ENCODE results near the gene CSNK2B.

CSNK2B gene

DNA sequence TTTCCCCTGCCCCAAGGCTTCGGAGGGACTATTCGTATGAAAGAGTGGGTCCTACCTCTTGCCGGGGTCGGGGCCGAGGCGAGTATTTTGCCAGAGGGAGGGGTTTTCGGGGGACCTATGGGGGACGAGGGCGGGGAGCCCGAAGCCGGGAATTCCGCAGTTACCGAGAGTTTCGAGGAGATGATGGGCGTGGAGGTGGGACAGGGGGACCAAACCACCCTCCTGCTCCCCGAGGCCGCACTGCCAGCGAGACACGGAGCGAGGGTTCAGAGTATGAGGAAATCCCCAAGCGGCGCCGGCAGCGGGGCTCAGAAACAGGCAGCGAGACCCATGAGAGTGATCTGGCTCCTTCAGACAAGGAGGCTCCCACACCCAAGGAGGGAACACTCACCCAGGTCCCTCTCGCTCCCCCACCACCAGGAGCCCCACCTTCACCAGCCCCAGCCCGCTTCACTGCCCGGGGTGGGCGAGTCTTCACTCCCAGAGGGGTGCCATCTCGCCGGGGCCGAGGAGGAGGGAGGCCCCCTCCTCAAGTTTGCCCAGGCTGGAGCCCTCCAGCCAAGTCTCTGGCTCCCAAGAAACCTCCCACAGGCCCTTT lies 34.1 kb upstream of the CSNK2B start:
- Histone ChIP-seq H3K4me1 (ENCODE audit: insufficient read depth, poor library complexity, severe bottlenecking) (no peaks in the 10 kb centered on the region), H3K4me3 (ENCODE audit: severe bottlenecking) (no peak overlapping the region), H3K27me3 (ENCODE audit: insufficient read depth, poor library complexity, severe bottlenecking) (no peaks in the 10 kb centered on the region), H3K27ac (ENCODE audit: poor library complexity, severe bottlenecking) (no peak overlapping the region), H3K9me3 (ENCODE audit: severe bottlenecking) (no peaks in the 10 kb centered on the region), H3K36me3 (ENCODE audit: low read depth) (peaks cover 99% of the 10 kb centered on the region)
- ATAC-seq (ENCODE audit: low read depth) = no peak
- no peak for DNase-seq (ENCODE audit: low spot score)
- TF ChIP-seq, protein P1, sequence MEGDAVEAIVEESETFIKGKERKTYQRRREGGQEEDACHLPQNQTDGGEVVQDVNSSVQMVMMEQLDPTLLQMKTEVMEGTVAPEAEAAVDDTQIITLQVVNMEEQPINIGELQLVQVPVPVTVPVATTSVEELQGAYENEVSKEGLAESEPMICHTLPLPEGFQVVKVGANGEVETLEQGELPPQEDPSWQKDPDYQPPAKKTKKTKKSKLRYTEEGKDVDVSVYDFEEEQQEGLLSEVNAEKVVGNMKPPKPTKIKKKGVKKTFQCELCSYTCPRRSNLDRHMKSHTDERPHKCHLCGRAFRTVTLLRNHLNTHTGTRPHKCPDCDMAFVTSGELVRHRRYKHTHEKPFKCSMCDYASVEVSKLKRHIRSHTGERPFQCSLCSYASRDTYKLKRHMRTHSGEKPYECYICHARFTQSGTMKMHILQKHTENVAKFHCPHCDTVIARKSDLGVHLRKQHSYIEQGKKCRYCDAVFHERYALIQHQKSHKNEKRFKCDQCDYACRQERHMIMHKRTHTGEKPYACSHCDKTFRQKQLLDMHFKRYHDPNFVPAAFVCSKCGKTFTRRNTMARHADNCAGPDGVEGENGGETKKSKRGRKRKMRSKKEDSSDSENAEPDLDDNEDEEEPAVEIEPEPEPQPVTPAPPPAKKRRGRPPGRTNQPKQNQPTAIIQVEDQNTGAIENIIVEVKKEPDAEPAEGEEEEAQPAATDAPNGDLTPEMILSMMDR (IDR thresholded peaks at IDR 0.05; ENCODE audit: poor library complexity, severe bottlenecking) = no peak

- no peak for ATAC-seq (ENCODE audit: low read depth)
- DNase-seq (ENCODE audit: low spot score) = no peak
- no peaks in the 10 kb centered on the region for H3K4me1 ChIP-seq (ENCODE audit: insufficient read depth, poor library complexity, severe bottlenecking)
- H3K36me3 ChIP-seq (ENCODE audit: low read depth) = peaks cover 99% of the 10 kb centered on the region
- H3K27ac ChIP-seq (ENCODE audit: poor library complexity, severe bottlenecking) = no peak overlapping the region
- TF ChIP-seq, protein P1 (IDR thresholded peaks at IDR 0.05; ENCODE audit: poor library complexity, severe bottlenecking) = no peak
- H3K4me3 ChIP-seq (ENCODE audit: severe bottlenecking) = no peak overlapping the region
- no peaks in the 10 kb centered on the region for H3K9me3 ChIP-seq (ENCODE audit: severe bottlenecking)
- no peaks in the 10 kb centered on the region for H3K27me3 ChIP-seq (ENCODE audit: insufficient read depth, poor library complexity, severe bottlenecking)
Observed at GRCh38 chr6:31632279-31632946, 33.5 kb upstream of the CSNK2B start.

DNA sequence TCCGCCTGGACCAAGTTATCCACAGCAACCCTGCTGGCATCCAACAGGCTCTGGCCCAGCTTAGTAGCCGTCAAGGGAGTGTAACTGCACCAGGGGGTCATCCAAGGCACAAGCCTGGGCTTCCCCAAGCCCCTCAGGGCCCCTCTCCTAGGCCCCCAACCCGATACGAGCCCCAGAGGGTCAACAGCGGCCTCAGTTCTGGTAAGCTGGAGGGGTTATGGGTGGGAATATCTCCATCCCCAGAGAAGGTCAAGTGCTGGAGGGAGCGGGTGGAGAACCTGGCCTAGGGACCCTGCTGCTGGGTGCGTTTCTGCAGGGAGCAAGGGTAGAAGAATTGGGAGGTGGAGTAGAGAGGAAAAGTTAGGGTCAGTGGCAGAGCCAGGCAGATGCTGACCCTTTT lies 32.4 kb upstream of the CSNK2B start:
- no peak for ATAC-seq (ENCODE audit: low read depth)
- no peaks in the 10 kb centered on the region for H3K4me1 ChIP-seq (ENCODE audit: insufficient read depth, poor library complexity, severe bottlenecking)
- no peak overlapping the region for H3K27ac ChIP-seq (ENCODE audit: poor library complexity, severe bottlenecking)
- H3K27me3 ChIP-seq (ENCODE audit: insufficient read depth, poor library complexity, severe bottlenecking) = no peaks in the 10 kb centered on the region
- TF ChIP-seq, protein P1 (IDR thresholded peaks at IDR 0.05; ENCODE audit: poor library complexity, severe bottlenecking) = no peak
- peaks cover 96% of the 10 kb centered on the region for H3K36me3 ChIP-seq (ENCODE audit: low read depth)
- no peak for DNase-seq (ENCODE audit: low spot score)
- no peak overlapping the region for H3K4me3 ChIP-seq (ENCODE audit: severe bottlenecking)
- H3K9me3 ChIP-seq (ENCODE audit: severe bottlenecking) = no peaks in the 10 kb centered on the region

DNA sequence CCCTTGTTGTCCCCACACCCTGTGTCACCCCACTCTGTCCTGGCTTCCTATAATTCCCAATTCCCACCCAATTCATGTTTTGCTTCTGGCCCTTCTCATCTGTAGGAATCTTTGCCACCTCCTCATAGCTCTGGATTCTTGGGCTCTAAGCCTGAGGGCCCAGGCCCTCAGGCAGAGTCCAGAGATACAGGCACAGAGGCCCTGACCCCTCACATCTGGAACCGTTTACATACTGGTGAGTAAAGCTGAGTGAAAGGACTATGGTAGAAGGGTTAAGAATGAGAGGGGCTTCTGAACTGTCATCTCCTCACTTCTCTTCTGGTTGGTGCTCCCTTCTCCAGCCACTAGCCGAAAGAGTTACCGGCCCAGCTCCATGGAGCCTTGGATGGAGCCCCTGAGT lies 31.7 kb upstream of the CSNK2B start:
- TF ChIP-seq, protein P1 (IDR thresholded peaks at IDR 0.05; ENCODE audit: poor library complexity, severe bottlenecking) = no peak
- H3K4me3 ChIP-seq (ENCODE audit: severe bottlenecking) = no peak overlapping the region
- ATAC-seq (ENCODE audit: low read depth) = no peak
- H3K4me1 ChIP-seq (ENCODE audit: insufficient read depth, poor library complexity, severe bottlenecking) = no peaks in the 10 kb centered on the region
- DNase-seq (ENCODE audit: low spot score) = no peak
- no peaks in the 10 kb centered on the region for H3K9me3 ChIP-seq (ENCODE audit: severe bottlenecking)
- no peak overlapping the region for H3K27ac ChIP-seq (ENCODE audit: poor library complexity, severe bottlenecking)
- peaks cover 96% of the 10 kb centered on the region for H3K36me3 ChIP-seq (ENCODE audit: low read depth)
- H3K27me3 ChIP-seq (ENCODE audit: insufficient read depth, poor library complexity, severe bottlenecking) = no peaks in the 10 kb centered on the region

GRCh38 chr6:31634969-31635575 lies 30.8 kb upstream of the CSNK2B start:
- H3K36me3 ChIP-seq (ENCODE audit: low read depth) = peaks cover 97% of the 10 kb centered on the region
- H3K4me1 ChIP-seq (ENCODE audit: insufficient read depth, poor library complexity, severe bottlenecking) = no peaks in the 10 kb centered on the region
- no peak overlapping the region for H3K27ac ChIP-seq (ENCODE audit: poor library complexity, severe bottlenecking)
- no peak for ATAC-seq (ENCODE audit: low read depth)
- no peaks in the 10 kb centered on the region for H3K27me3 ChIP-seq (ENCODE audit: insufficient read depth, poor library complexity, severe bottlenecking)
- no peak overlapping the region for H3K4me3 ChIP-seq (ENCODE audit: severe bottlenecking)
- no peak for DNase-seq (ENCODE audit: low spot score)
- no peaks in the 10 kb centered on the region for H3K9me3 ChIP-seq (ENCODE audit: severe bottlenecking)
- TF ChIP-seq, protein P1 (IDR thresholded peaks at IDR 0.05; ENCODE audit: poor library complexity, severe bottlenecking) = no peak
